SU-DHL-6 (cell line): ENCODE results near the gene GRAP2.

Experiments
- H2AFZ ChIP-seq: fragments of 200-600 bp; sonication (generic); 2 replicates; pipeline ENCODE4 v1.6.1; 2014; ENCODE audit warnings: low read depth, mild to moderate bottlenecking, moderate library complexity, mixed read lengths, antibody characterized with exemption, low read length; ENCODE audit not compliant: severe bottlenecking
- H3F3A ChIP-seq: fragments of 200-600 bp; shearing (Covaris generic); 2 replicates; pipeline ENCODE4 v1.6.0; 2016; ENCODE audit warnings: antibody characterized with exemption, mild to moderate bottlenecking; ENCODE audit not compliant: insufficient read depth
- H3K27ac ChIP-seq: fragments of 200-600 bp; sonication (generic); 2 replicates; pipeline ENCODE4 v1.5.1; 2016; ENCODE audit warnings: low read depth, mild to moderate bottlenecking, low read length, moderate library complexity, mixed read lengths
- H3K27me3 ChIP-seq: fragments of 200-600 bp; sonication (generic), shearing (Covaris generic); 2 replicates; pipeline ENCODE4 v1.6.0; 2014; ENCODE audit warnings: mild to moderate bottlenecking, low read length
- H3K36me3 ChIP-seq: fragments of 200-600 bp; sonication (generic); 2 replicates; pipeline ENCODE4 v1.6.1; 2014; ENCODE audit warnings: mild to moderate bottlenecking, low read length, mixed read lengths
- H3K4me2 ChIP-seq: fragments of 300-600, 200-600 bp; shearing (Covaris generic), sonication (generic); 2 replicates; pipeline ENCODE4 v1.6.0; 2014; ENCODE audit warnings: low read length, low read depth, mild to moderate bottlenecking; ENCODE audit not compliant: poor library complexity, severe bottlenecking
- H3K4me3 ChIP-seq: fragments of 200-600 bp; sonication (generic); 2 replicates; pipeline ENCODE4 v1.5.1; 2014; ENCODE audit warnings: antibody characterized with exemption, low read length, mild to moderate bottlenecking, mixed read lengths; ENCODE audit not compliant: insufficient read depth, poor library complexity, severe bottlenecking
- H3K79me2 ChIP-seq: fragments of 200-600 bp; sonication (generic); 2 replicates; pipeline ENCODE4 v1.6.1; 2014; ENCODE audit warnings: mild to moderate bottlenecking, low read length, moderate library complexity; ENCODE audit not compliant: insufficient read depth
- H3K9ac ChIP-seq: fragments of 200-600 bp; sonication (generic); 2 replicates; pipeline ENCODE4 v1.7.0; 2014; ENCODE audit warnings: mild to moderate bottlenecking, low read length
- H3K9me2 ChIP-seq: fragments of 200-600 bp; sonication (generic); replicated peaks from 2 replicates; pipeline ENCODE4 v1.6.1; 2014; ENCODE audit warnings: low read length; ENCODE audit not compliant: insufficient read depth
- H3K9me3 ChIP-seq: fragments of 200-600 bp; sonication (generic); 2 replicates; pipeline ENCODE4 v1.6.1; 2014; ENCODE audit warnings: low read length, mixed read lengths; ENCODE audit not compliant: insufficient read depth
- H4K20me1 ChIP-seq: fragments of 200-600 bp; sonication (generic); 2 replicates; pipeline ENCODE4 v1.6.1; 2014; ENCODE audit warnings: low read depth, mild to moderate bottlenecking, antibody characterized with exemption, low read length, moderate library complexity, mixed read lengths
- EZH2phosphoT487 ChIP-seq: fragments of 200-600 bp; sonication (generic), shearing (Covaris generic); conservative IDR thresholded peaks from 2 replicates; pipeline ENCODE4 v1.6.1; 2018; ENCODE audit warnings: mild to moderate bottlenecking, antibody characterized with exemption, low read length, moderate library complexity, mixed read lengths
- TF ChIP-seq, protein P1 (sequence below): fragments of 200-600 bp; sonication (generic); IDR thresholded peaks from one replicate; pipeline ENCODE4 v1.5.1; 2017; ENCODE audit warnings: antibody characterized with exemption, mild to moderate bottlenecking, low read length, moderate library complexity; ENCODE audit not compliant: insufficient read depth, poor library complexity, severe bottlenecking

GRAP2 gene

DNA sequence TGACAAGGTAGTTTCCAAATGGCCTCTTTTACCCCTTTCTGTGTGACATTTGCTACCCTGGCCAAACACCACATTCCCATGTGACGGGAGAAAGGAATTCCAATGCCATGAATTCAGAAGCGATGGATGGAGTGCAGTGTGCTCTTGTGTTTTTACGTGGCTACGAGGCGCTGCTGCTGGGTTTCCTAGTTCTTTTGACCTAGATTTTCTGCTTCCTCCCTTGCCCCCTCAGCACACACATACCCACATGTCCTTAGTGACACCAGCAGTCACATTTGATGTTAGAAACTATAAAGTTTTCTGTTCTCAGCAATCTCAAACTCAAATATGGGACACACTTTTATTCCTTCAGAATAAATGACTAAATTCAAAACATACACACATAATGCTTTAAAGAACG is 51.5 kb downstream of the GRAP2 start:
- H3F3A ChIP-seq, result no peaks in the 10 kb centered on the region
- no peak overlapping the region for H3K4me3 ChIP-seq
- H2AFZ ChIP-seq, result no peak overlapping the region
- no peaks in the 10 kb centered on the region for H3K9me2 ChIP-seq
- no peak overlapping the region for H3K9ac ChIP-seq
- no peaks in the 10 kb centered on the region for H4K20me1 ChIP-seq
- no peaks in the 10 kb centered on the region for H3K36me3 ChIP-seq
- H3K4me2 ChIP-seq, result no peak overlapping the region
- TF ChIP-seq EZH2phosphoT487, result no peak
- TF ChIP-seq, protein P1, sequence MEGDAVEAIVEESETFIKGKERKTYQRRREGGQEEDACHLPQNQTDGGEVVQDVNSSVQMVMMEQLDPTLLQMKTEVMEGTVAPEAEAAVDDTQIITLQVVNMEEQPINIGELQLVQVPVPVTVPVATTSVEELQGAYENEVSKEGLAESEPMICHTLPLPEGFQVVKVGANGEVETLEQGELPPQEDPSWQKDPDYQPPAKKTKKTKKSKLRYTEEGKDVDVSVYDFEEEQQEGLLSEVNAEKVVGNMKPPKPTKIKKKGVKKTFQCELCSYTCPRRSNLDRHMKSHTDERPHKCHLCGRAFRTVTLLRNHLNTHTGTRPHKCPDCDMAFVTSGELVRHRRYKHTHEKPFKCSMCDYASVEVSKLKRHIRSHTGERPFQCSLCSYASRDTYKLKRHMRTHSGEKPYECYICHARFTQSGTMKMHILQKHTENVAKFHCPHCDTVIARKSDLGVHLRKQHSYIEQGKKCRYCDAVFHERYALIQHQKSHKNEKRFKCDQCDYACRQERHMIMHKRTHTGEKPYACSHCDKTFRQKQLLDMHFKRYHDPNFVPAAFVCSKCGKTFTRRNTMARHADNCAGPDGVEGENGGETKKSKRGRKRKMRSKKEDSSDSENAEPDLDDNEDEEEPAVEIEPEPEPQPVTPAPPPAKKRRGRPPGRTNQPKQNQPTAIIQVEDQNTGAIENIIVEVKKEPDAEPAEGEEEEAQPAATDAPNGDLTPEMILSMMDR, result no peak
- H3K27me3 ChIP-seq, result no peaks in the 10 kb centered on the region; the same call in 1 of the 2 replicates
- H3K27ac ChIP-seq, result no peak overlapping the region
- H3K9me3 ChIP-seq, result no peaks in the 10 kb centered on the region
- no peaks in the 10 kb centered on the region for H3K79me2 ChIP-seq

DNA sequence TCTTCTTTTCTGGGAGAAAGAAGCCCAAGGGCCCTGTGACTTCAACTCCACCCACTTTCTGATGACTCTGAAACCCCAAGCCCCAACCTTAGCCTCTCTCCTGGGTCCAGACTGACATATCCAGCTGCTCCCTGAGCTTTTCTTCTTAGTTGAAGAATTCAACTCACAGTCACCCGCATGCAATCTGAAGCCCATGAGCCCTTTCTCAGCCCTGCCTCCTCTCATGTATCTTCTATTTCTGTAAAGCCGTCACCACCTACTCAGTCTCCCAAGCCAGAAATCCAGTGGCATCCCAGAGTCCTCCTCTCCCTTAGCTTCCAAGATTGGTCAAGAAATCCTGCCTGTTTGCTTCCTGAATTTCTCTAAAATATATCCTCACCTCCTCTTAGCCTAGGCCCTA is 52.2 kb downstream of the GRAP2 start:
- H3F3A ChIP-seq, result no peaks in the 10 kb centered on the region
- H4K20me1 ChIP-seq, result no peaks in the 10 kb centered on the region
- H3K9me2 ChIP-seq, result no peaks in the 10 kb centered on the region
- no peak overlapping the region for H3K4me3 ChIP-seq
- no peaks in the 10 kb centered on the region for H3K9me3 ChIP-seq
- no peaks in the 10 kb centered on the region; the same call in 1 of the 2 replicates for H3K27me3 ChIP-seq
- H3K4me2 ChIP-seq, result no peak overlapping the region
- no peak overlapping the region for H3K27ac ChIP-seq
- H2AFZ ChIP-seq, result no peak overlapping the region
- no peaks in the 10 kb centered on the region for H3K36me3 ChIP-seq
- TF ChIP-seq, protein P1, result no peak
- no peak for TF ChIP-seq EZH2phosphoT487
- no peaks in the 10 kb centered on the region for H3K79me2 ChIP-seq
- no peak overlapping the region for H3K9ac ChIP-seq

- Histone ChIP-seq H3K27ac (no peak overlapping the region), H2AFZ (no peak overlapping the region), H3K79me2 (no peaks in the 10 kb centered on the region), H3K36me3 (no peaks in the 10 kb centered on the region), H3F3A (no peaks in the 10 kb centered on the region), H3K9ac (no peak overlapping the region), H3K9me2 (no peaks in the 10 kb centered on the region), H3K9me3 (no peaks in the 10 kb centered on the region), H4K20me1 (no peaks in the 10 kb centered on the region), H3K4me3 (no peak overlapping the region), H3K4me2 (no peak overlapping the region), H3K27me3 (no peaks in the 10 kb centered on the region; the same call in 1 of the 2 replicates)
- no peak for TF ChIP-seq EZH2phosphoT487
- TF ChIP-seq, protein P1, result no peak
Observed at GRCh38 chr22:39954584-39955055, 53.7 kb downstream of the GRAP2 start.
